Activated effector memory CD4-positive, alpha-beta T cell treated with Interleukin-2 at 50 U/mL for 16 hours (primary cell): ENCODE measurements around the gene FOSL2.

Experiments used
- DNase-seq: peaks from one replicate; pipeline ENCODE4 v3.0.0-alpha.2; 2020

Gene FOSL2

DNA sequence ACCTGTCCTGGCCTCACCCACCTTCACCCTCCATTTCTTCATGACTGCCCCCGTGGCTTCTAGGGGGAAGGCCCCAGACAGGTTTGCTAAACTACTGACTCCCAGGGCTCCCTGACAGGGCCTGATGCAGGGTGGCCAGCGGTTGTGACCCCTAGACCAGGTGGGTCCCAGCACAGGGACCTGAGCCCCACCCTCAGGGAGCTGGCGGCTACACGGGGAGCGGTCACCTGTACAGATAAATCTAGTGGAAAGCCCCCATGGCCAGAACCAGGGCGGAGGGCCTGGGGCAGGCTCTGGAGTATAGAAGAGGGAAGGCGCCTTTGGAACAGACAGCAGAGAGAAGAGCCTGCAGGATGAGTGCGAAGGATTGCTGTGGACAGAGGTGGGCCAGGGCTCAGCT is 60.7 kb downstream of the FOSL2 start:
- no peak for DNase-seq

DNA sequence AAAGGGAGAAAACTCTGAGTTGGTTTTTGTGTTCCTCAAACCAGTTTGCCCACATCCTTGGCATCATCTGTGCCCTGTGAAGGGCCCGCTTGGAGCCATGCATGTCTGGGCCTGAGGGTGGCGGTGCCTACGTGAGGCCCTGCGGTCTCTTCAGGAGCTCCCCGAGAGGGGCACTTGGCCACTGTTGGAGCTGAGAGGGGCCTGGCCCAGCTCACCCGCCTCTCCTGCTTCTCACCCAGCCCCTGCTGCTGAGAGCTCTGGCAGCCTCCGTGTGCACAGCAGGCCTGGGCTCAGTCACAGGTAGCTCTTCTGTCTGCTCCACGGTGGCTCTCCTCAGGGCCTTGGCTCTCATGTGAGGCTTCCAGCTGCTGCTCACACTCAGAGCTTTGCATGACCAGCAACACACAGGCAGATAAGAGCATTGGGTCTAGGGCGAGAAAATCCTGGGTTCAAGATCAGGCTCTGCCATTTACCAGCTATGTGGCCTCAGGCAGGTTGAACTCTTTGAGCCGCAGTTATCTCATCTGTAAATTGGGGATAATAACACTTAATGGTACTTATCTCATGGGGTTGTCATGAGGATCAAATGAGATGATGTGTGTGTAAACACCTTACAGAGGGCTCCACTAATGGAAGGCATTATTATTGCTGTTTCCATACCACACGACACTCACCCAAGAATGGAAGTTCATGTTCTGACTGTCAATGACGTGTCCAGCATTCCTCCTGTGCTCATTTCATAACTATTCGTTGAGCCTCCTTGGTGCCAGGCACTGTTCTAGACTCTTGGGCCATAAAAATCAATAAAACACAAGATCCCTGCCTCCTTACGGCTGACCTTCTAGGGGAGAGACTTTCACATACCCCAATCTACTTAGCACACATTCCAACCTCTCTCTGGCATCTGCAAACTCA is 61.6 kb downstream of the FOSL2 start:
- DNase-seq: no peak

DNA sequence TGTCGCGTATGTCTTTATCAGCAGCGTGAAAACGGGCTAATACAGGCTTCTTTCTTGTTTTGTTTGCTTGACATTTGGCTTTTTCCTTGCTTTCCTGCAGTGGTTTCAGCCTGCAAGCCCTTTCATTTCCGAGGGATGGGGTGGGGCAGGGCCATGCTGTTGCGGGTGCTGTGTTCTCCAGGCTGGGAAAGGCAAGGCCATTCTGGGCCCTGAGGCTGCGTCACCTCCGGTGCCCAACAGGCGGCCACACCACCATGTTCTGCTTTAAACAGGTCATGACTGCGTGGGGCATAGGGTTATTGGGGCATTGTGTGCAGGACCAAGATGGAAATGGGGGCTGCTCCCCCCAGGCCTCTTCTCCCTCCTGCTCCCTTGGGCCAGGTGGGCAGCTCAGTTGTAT is 64.6 kb downstream of the FOSL2 start:
- DNase-seq: no peak

DNA sequence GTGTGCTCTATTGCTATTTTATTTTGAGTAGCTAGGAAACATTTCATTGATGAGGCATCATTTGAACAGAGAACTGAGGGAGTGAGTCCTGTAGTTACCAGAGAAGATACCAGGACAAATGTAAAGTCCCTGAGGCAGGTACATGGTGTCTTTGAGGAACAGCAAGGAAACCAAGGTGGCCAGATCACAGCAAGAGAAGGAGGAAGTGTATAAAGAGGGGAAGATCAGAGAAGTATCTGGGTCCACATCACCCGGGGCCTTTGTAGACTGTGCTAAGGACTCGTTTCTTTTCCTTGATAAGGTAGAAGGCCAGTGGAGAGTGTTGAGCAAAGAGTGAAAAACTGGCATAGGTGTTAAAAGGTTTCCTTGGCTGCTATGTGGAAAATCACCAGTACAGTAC is 68.4 kb downstream of the FOSL2 start:
- DNase-seq: no peak

DNA sequence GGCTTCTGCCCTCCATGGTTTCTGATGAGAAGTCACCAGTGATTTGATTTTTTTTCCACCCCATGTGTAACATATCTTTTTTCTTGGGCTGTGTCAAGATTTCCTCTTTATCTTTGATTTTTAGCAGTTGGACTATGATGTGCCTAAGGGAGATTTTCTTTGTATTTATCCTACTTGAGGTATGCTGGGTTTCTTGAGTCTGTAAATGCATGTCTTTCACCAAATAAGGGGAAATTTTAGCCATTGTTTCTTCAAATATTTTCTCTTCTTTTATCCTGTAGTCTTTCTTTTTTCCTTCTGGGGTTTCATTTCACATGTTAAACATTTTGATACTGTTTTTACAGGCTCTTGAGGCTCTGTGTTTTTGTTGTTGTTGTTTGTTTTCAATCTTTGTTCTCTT is 69.5 kb downstream of the FOSL2 start:
- no peak for DNase-seq

DNA sequence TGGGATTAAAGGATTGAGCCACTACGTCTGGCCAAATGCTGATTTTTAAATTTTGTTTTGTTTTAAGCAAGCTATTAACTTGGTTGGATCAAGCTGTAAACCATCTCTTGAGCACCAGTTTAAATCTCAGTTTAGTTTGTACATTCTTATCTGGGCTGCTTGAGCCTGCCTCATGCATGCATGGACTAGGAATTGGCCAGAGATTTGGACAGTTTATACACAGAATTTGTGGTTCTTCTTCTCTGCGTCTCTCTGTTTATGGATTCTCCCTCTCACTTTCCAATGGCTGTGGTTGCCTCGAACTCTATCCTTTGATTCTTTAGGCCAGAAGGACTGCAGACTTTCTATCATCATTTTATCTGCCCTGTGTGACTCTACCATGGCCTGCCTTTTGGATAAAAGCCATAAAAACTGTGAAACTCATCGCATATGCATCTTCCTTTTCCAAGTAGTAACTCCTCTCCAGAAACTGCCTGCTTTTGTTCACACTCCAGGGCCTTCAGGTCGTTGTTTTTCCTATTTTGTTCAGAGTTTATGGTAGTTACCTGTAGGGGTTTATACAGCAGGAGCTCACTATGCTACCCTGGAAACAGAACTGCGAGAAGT is 70.7 kb downstream of the FOSL2 start:
- no peak for DNase-seq

DNA sequence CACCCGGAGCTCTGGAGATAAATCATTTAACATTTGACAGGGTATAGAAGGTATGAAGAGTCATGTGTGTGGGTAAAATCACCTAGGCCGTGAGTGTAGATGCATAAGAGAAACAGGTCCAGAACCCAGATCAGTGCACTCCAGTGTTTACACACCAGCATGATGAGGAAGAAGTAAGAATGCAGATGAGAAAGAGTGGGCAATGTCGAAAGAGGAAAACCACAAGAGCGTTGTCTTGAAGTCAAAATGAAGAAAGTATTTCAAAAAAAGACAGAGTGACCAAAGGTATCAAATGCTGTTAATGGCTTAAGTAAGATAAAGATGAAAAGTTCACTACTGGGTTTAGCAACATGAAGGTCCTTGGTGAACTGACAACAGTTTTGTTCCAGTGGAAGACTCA is 71.2 kb downstream of the FOSL2 start:
- no peak for DNase-seq

DNA sequence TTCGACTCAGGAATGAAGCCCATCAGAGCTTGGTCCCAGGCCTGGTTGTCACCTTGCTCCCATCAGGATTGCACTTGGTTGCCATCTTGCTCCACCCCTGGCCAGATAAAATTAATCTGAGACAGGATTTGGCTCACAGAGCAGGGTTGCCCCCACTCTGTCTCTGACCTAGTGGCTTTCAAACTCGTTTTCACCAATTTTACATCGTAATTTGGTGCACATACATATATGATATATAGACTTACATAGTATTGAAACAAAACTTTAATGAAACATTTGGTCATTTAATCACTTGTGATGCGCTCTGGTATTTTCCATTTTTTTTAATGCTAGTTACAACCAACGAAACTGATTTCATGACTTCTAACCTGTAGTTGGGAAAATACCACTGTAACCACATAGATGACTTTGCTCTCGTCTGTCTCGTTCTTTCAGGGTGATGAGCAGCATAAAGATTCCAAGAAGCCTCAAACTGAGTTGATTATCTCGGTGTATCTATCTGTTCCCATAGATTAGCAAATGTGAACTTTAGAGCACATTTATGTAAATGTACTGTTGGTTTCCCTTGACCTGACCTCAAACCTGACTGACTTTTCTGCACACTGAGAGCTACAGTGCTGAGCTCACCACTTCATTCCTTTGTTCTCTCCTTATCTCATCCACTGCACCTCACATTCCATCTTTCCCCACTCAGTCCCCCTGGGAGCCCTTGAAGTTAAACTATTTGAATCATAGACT is 72.7 kb downstream of the FOSL2 start:
- no peak for DNase-seq
